IPS DF 4.7 (cell line): ENCODE results near the gene SH3BP5L.

Source experiments
- DNase-seq: peaks from one replicate; pipeline ENCODE4 v3.0.0-alpha.2; 2013; ENCODE audit warnings: low spot score; ENCODE audit errors: extremely low read depth

The SH3BP5L gene

DNA sequence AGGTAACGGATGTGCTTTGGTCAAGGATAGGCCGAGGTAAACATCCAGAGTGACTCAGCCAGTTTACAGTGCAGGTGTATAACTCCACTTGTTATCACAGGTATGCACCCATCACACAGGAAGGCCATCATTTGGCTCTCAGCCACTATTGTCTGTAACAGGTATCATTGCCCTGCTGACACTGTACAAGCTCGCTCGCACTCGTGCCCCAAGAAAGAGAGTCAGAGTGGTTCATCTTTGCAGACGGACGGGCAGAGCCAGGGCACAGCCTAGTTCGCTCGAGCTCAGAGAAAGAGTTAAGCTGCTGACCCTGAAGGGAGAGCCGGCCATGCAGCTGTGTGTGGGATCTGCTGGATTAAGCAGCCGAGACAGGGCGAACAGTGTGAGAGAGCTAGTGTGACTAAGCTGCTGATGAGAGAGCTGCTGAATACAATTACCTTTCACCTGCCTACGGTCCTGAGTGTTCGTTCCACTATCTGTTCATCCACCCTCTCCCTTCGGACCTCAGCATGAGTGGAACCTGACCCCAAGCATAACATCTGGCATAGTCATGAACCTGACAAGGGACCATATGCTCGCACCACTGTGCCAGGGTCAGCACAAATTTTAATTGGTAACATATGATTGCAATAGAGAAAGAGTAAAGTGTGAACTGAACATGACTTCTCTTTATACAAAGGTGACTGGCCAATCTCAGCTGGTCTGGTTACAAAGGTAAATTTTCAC lies 43.1 kb downstream of the SH3BP5L start:
- no peak for DNase-seq

DNA sequence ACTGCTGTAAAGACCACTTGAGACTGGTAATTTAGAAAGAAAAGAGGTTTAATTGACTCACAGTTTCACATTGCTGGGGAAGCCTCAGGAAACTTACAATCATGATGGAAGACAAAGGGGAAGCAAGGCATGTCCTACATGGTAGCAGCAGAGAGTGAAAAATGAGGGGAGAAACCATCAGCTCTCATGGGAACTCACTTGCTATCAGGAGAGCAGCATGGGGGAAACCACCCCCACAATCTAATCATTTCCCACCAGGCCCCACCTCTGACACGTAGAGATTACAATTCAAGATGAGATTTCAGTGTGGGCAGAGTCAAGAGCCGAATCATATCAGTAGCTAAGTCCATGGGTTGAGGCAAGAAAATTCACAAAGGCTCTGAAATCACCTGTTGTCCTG lies 46.4 kb downstream of the SH3BP5L start:
- DNase-seq, result no peak

- no peak for DNase-seq
These were observed 46.8 kb downstream of the SH3BP5L start for GRCh38 chr1:248778906-248779305.

- DNase-seq, result no peak
These were observed 48.7 kb downstream of the SH3BP5L start for GRCh38 chr1:248776991-248777390.

DNA sequence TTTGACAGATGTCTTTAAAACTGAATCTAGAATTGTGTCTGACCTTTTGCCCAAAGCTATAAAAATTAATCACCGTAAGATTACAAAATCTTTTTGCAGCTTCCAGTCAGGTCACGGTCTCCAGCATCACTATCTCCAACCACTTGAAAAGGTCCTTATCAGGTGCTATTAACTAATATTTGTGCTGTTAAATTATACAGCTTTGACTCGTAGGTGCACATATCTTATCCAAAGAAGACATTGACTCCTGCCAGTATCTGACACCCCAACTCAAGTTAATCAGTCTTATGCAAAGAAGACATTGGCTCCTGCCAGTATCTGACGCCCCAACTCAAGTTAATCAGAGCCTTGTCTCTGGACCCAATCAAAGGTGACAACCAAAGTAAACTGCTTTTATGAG lies 50.3 kb downstream of the SH3BP5L start:
- no peak for DNase-seq
